Measurements from ENCODE around the gene TMEM247.

GRCh38 chr2:46531863-46532262 lies 52.5 kb downstream of the TMEM247 start:
- TF ChIP-seq CTCF (IDR thresholded peaks at IDR 0.05) (no peak), POLR2A (IDR thresholded peaks at IDR 0.05) (no peak)
